Upper lobe of left lung (tissue), 4 donors: Measurements from ENCODE around the gene OPCML.

ENCODE experiments used
- EP300 ChIP-seq, 4 donors: sonication (generic); formaldehyde crosslinking; IDR thresholded peaks; one replicate each; pipeline ENCODE4 v1.5.1; 2017; ENCODE audit warnings: antibody characterized with exemption in 4 of 4, control low read depth in 2 of 4
- POLR2A ChIP-seq, 4 donors: fragments of 450-650 bp; IDR thresholded peaks; one replicate each; pipeline ENCODE4 v1.5.1; 2016 to 2017; ENCODE audit warnings: antibody characterized with exemption in 4 of 4, mild to moderate bottlenecking in 2 of 4
- POLR2AphosphoS5 ChIP-seq, 2 donors: sonication (generic); formaldehyde crosslinking; IDR thresholded peaks; one replicate each; pipeline ENCODE4 v1.5.1; 2017; ENCODE audit warnings: antibody characterized with exemption in 2 of 2
- TF ChIP-seq, protein P1 (sequence below), 6 experiments: fragments of 450-650 bp in 4 of 6; fragments of 200-600 bp in 2 of 6; sonication (generic) in 2 of 6; IDR thresholded peaks; one replicate each; pipeline ENCODE4 v1.5.1; 2016 to 2019; ENCODE audit warnings: antibody characterized with exemption in 6 of 6

DNA sequence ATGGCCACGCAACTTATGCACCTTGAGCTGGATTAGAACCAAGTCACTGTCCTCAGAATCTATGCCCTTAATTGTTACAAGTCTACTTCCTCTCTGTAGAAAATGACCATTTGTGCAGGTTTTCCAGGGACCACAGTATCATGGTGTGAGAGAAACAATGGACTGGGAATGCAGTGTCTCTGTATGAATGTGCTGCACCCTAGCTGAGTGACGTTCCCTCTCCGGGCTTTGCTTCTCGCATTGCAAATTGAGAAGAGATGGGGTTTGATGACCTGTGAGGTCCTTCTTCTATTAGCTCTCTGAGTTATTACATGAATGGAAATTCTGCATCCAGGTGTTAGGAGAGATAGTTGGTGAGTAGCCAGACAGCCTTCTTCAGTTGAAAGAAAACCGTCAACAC is 1109.6 kb downstream of the OPCML start:
- TF ChIP-seq, protein P1, sequence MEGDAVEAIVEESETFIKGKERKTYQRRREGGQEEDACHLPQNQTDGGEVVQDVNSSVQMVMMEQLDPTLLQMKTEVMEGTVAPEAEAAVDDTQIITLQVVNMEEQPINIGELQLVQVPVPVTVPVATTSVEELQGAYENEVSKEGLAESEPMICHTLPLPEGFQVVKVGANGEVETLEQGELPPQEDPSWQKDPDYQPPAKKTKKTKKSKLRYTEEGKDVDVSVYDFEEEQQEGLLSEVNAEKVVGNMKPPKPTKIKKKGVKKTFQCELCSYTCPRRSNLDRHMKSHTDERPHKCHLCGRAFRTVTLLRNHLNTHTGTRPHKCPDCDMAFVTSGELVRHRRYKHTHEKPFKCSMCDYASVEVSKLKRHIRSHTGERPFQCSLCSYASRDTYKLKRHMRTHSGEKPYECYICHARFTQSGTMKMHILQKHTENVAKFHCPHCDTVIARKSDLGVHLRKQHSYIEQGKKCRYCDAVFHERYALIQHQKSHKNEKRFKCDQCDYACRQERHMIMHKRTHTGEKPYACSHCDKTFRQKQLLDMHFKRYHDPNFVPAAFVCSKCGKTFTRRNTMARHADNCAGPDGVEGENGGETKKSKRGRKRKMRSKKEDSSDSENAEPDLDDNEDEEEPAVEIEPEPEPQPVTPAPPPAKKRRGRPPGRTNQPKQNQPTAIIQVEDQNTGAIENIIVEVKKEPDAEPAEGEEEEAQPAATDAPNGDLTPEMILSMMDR (IDR thresholded peaks at IDR 0.05) = no peak
- TF ChIP-seq POLR2AphosphoS5 (IDR thresholded peaks at IDR 0.05) = no peak
- TF ChIP-seq POLR2A (IDR thresholded peaks at IDR 0.05) = no peak
- no peak for TF ChIP-seq EP300 (IDR thresholded peaks at IDR 0.05)
